Measurements from ENCODE around the gene KIF18A. TPM values are rescaled to one million over a fixed set of nuclear protein-coding genes. Genes with fewer than 3 reads are reported as not detected.
A peak's percentile ranks its signal among the peaks of the same experiment; 100 is the strongest.

The KIF18A gene
- total and polyA plus RNA-seq, 2 of the 13 experiments (the other 11 are each of a cell fraction or from before 2014, with no cell fraction given) = 3.4 to 14.4 TPM

GRCh38 chr11:28139841-28140415, 32.0 kb upstream of the KIF18A start (continued):
- TF ChIP-seq ZNF879 (CRISPR knock-in tag; IDR thresholded peaks at IDR 0.05) (no peak), ZFP36L1 (CRISPR knock-in tag; IDR thresholded peaks at IDR 0.05) (no peak), YEATS2 (CRISPR knock-in tag; IDR thresholded peaks at IDR 0.05; ENCODE audit: borderline replicate concordance) (no peak), TP53 (CRISPR knock-in tag; conservative IDR thresholded peaks at IDR 0.05) (peak; percentile 37; the same call in 1 of the 2 replicates), ZFYVE20 (CRISPR knock-in tag; IDR thresholded peaks at IDR 0.05; ENCODE audit: borderline replicate concordance, low read depth) (no peak), TSC22D2 (CRISPR knock-in tag; IDR thresholded peaks at IDR 0.05; ENCODE audit: borderline replicate concordance) (no peak), XBP1 (CRISPR knock-in tag; IDR thresholded peaks at IDR 0.05) (no peak)

- Histone ChIP-seq H3K9me3 (ENCODE audit: low read length) (peaks cover 24% of the 10 kb centered on the region), H3K79me2 (ENCODE audit: insufficient read depth, low read length) (no peaks in the 10 kb centered on the region), H3K36me3 (replicated peaks in 1 of 2; ENCODE audit: control insufficient read depth in 1 of 2, insufficient read depth in 2 of 2, low read length in 2 of 2) (peaks cover 0 to 13% of the 10 kb centered on the region in 2 experiments; a peak in 1 of 5 replicates), H3K4me3 (replicated peaks in 1 of 3; ENCODE audit: insufficient read depth in 1 of 3, low read depth in 2 of 3, low read length in 3 of 3) (no peak overlapping the region), H3K9ac (ENCODE audit: insufficient read depth, low read depth, low read length) (no peak overlapping the region), H4K20me1 (ENCODE audit: insufficient read depth, low read length) (no peaks in the 10 kb centered on the region), H3K27ac (ENCODE audit: extremely low read length, insufficient read depth, low read length) (no peak overlapping the region), H3K27me3 (ENCODE audit: control insufficient read depth in 1 of 2, insufficient read depth in 2 of 2, low read length in 2 of 2) (no peaks in the 10 kb centered on the region), H2AFZ (ENCODE audit: low read length) (no peak overlapping the region), H3K4me2 (ENCODE audit: low read depth, low read length) (no peak overlapping the region), H3K4me1 (ENCODE audit: insufficient read depth, low read length) (no peaks in the 10 kb centered on the region)
- TF ChIP-seq ZNF10 (CRISPR knock-in tag; IDR thresholded peaks at IDR 0.05; ENCODE audit: borderline replicate concordance, low read depth) = no peak
- TF ChIP-seq ZNF792 (CRISPR knock-in tag; IDR thresholded peaks at IDR 0.05) = no peak
- no peak for TF ChIP-seq FLYWCH1 (CRISPR knock-in tag; IDR thresholded peaks at IDR 0.05)
- no peak for TF ChIP-seq ZNF850 (CRISPR knock-in tag; conservative IDR thresholded peaks at IDR 0.05)
- TF ChIP-seq ZFP36 (IDR thresholded peaks at IDR 0.05; ENCODE audit: borderline replicate concordance, low read depth, low read length, partially characterized antibody) = no peak
- TF ChIP-seq NRL (CRISPR knock-in tag; IDR thresholded peaks at IDR 0.05; ENCODE audit: borderline replicate concordance) = no peak
- no peak for TF ChIP-seq THAP11 (CRISPR knock-in tag; IDR thresholded peaks at IDR 0.05)
- no peak for TF ChIP-seq NR2F1 (CRISPR knock-in tag; IDR thresholded peaks at IDR 0.05)
- no peak for TF ChIP-seq RBM22 (optimal IDR thresholded peaks at IDR 0.05; ENCODE audit: low read length)
- no peak for TF ChIP-seq ZNF629 (CRISPR knock-in tag; conservative IDR thresholded peaks at IDR 0.05)
- no peak for TF ChIP-seq HCFC1 (IDR thresholded peaks at IDR 0.05; ENCODE audit: low read depth, low read length)
- no peak for TF ChIP-seq ZNF737 (CRISPR knock-in tag; IDR thresholded peaks at IDR 0.05; ENCODE audit: borderline replicate concordance)
- no peak for TF ChIP-seq ZNF564 (CRISPR knock-in tag; IDR thresholded peaks at IDR 0.05)
- TF ChIP-seq ZNF460 (CRISPR knock-in tag; IDR thresholded peaks at IDR 0.05; ENCODE audit: borderline replicate concordance) = no peak
- TF ChIP-seq FOXO1 (CRISPR knock-in tag; IDR thresholded peaks at IDR 0.05) = no peak
- no peak for TF ChIP-seq KAT8 (CRISPR knock-in tag; IDR thresholded peaks at IDR 0.05)
- no peak for TF ChIP-seq NR2F2 (IDR thresholded peaks at IDR 0.05; ENCODE audit: borderline replicate concordance, low read depth)
- no peak for TF ChIP-seq SNAI1 (CRISPR knock-in tag; IDR thresholded peaks at IDR 0.05; ENCODE audit: borderline replicate concordance)
- intact Hi-C loops (cut with micrococcal nuclease; ENCODE audit: unreplicated experiment) (no loop called here), in situ Hi-C loops (cut with HindIII; ENCODE audit: extremely low pct_ligation_motif_present, low pct_unique_long_range_greater_than_20kb) (no loop called here)
- POLR2A ChIA-PET = no interaction called here
- no peak for FAIRE-seq
- no peak for DNase-seq (ENCODE audit: low spot score)
- WGBS (ENCODE audit: low lambda C conversion rate) = 95% methylated on average over 1 of the region's 1 CpG
- ATAC-seq = no peak
- CTCF ChIA-PET (ENCODE audit: low intra/inter-chr PET ratio, low total read pairs) = no interaction called here
- BruUV-seq (replicated peaks) = no TSS peak
Observed at GRCh38 chr11:28137832-28138231, 29.9 kb upstream of the KIF18A start.
